Activated CD4-positive, CD25-positive, alpha-beta regulatory T cell treated with anti-CD3 and anti-CD28 coated beads, Interleukin-2, amount 50 U/mL, for 72 hours (primary cell): Measurements from ENCODE around the gene GABBR2.

Experiments
- DNase-seq: peaks from one replicate; pipeline ENCODE4 v3.0.0; 2021

The GABBR2 gene

GRCh38 chr9:98241357-98242300, 467.1 kb downstream of the GABBR2 start:
- no peak for DNase-seq

GRCh38 chr9:98240475-98240874, 468.3 kb downstream of the GABBR2 start:
- DNase-seq, result no peak
